A549 treated with RU486 at 1 μM for 4 hours (cell line): ENCODE measurements around the gene RNF40. TPM values are rescaled to one million over a fixed set of nuclear protein-coding genes. Genes with fewer than 3 reads are reported as not detected.

Experiments
- total RNA-seq: library from RNA; stranded (reverse); fragments of 200-300 nt; extraction: Qiagen RNA extraction; gene quantifications from 5 replicates; pipeline ENCODE4 v1.2.3, GENCODE V29; 2022; ENCODE audit warnings: low read depth

The RNF40 gene
- 67.9 to 91.6 TPM (median 78.8 TPM) in 5 replicates for total RNA-seq

DNA sequence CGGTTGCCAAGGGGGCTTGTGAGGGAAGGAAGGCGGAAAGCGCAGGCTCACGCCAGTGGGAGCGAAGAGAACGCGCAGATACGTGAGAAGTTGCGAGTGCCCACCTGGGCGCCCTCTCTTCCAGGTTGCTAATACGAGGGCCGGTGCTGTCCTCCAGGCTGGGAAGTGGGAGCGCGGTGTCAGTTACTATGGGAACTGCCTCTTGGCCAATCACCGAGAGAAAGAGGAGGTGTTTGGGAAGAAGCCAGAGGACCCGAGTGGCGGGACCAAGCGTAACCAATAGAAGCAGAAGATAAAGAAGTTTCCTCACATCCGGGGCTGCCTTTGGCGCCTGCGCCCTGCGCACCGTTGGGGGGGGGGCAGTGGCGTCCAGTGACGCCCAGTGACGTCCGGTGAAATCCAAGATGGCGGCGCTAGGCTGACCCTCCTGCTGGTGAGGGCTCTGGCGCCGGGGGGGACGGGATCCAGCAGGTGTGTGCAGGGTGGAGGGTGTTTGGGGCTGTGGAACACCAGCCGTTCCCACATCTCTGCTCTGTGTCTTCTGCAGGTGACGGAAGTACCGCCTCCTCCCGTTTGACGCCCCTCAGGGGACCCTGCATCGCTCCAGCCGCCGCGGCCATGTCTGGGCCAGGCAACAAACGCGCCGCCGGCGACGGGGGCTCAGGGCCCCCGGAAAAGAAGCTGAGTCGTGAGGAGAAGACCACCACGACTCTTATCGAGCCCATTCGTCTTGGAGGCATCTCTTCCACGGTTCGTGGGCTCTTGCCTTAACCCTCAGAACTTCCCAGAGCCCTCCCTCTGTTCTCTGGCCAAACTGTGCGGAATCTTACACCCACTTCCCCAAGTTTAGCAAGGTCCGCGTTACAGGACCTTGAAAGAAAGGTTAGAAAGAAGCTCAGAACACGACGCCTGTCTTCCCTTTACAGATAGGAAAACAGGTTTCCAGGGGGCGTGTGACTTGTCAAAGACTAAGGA is at the start of gene RNF40, which contains the start of gene CFAP119:
RNF40 (plus strand) TSS at position 395 of the 975 bp plus-strand sequence; CDS start at position 619, 224 bp downstream.
CFAP119 (minus strand) TSS at position 135 of the 975 bp plus-strand sequence. CDS start 314 bp downstream, outside the sequence.

DNA sequence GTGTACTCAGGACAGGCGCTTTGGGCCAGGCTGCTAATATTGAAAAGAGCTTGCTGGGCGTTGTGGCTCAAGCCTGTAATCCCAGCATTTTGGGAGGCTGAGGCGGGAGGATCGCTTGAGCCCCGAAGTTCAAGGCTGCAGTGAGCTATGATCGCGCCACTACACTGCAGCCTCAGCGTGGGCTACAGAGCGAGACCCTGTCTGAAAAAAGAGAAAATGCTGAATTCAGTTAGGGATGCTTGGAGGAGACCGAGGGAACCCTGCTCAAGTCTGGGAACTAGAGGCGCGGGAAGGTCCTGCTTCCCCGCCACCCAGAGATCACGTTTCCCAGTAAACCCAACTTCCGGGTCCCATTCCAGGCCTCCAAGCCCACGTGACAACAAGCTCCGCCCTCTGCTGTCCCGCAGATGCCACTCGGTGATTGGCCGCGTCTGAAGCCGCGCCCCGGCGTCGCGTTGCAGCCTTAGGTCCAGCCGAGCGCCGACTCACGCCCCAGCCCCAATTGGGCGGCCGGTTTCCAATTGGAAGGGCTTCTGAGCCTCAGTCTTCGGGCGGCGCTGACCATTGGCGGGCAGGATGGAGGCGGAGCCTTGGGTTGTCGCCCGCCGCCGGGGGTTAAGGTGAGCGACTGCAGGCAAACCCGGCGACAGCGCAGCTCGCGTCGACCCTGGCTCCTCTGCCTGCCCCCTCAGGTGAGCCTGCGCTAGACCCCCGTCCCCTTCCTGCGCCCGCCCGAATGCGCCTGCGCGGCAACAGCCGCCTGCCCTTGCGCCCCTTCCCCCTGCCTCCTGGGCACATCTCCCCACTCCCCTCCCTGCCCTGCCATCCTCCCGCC is 14.1 kb upstream of the RNF40 start, which contains the start of gene PHKG2:
PHKG2 (plus strand) TSS at position 627 of the 835 bp plus-strand sequence. CDS start 396 bp downstream, outside the sequence.

DNA sequence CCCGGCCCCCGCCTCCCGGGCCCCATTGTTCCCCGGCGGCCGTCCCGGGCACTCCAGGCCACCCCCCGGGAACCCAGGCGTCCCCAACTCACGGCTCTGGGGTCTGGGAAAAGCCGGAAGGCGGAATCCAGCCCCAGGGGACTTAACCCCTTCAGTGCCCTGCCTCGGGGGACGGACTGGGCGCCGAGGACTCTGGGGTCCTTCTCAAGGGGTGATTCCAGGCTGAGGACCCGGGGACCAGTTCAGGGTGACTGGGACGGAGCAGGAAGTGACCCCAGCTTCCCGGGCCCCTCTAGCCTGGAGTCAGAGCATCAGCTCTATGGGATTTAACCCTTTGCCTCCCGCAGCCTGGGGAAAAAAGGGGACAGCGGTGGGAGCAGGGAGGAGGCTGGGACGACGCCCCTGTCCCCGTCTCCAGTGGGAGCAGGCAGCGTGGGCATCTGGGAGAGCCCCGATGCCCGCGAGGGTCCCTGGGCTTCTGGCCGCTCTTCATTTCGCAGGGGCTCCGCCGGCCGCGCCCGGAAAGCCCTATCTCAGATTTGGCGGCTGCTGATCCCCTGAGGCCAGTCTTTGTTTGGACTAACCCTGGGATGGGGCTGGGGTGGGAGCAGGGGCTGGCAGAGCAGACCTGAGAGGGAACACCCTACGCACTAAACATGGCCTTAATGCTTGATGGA is 25.0 kb downstream of the RNF40 start, which contains the start of gene ZNF629:
ZNF629 (minus strand) TSS at position 270 of the 677 bp plus-strand sequence. CDS start 2,723 bp downstream, outside the sequence.

Other genes with a start within 250 kb of the RNF40 start
- gene ZNF768, start 235.8 kb upstream of the RNF40 start, total RNA-seq, result 35.1 to 46.6 TPM (median 45.4 TPM) in 5 replicates
- 2.5 to 4.4 TPM (median 4.0 TPM) in 5 replicates for gene ZNF747, start 227.5 kb upstream of the RNF40 start, total RNA-seq
- gene ZNF764, start 203.9 kb upstream of the RNF40 start, total RNA-seq, result 4.3 to 6.6 TPM (median 5.5 TPM) in 5 replicates
- gene ZNF688, start 190.6 kb upstream of the RNF40 start, total RNA-seq, result 5.2 to 7.9 TPM (median 7.3 TPM) in 5 replicates
- gene ZNF785, start 176.6 kb upstream of the RNF40 start, total RNA-seq, result not detected in 5 replicates
- gene ZNF689, start 151.9 kb upstream of the RNF40 start, total RNA-seq, result 7.6 to 9.1 TPM (median 8.3 TPM) in 5 replicates
- 18.1 to 25.2 TPM (median 24.3 TPM) in 5 replicates for gene PRR14, start 111.4 kb upstream of the RNF40 start, total RNA-seq
- gene FBRS, start 103.9 kb upstream of the RNF40 start, total RNA-seq, result 29.2 to 47.0 TPM (median 41.2 TPM) in 5 replicates
- 9.9 to 28.4 TPM (median 21.7 TPM) in 5 replicates for gene SRCAP, start 63.2 kb upstream of the RNF40 start, total RNA-seq
- 16.5 to 27.8 TPM (median 22.1 TPM) in 5 replicates for gene PHKG2, start 13.9 kb upstream of the RNF40 start, total RNA-seq
- gene CFAP119, start 260 bp upstream of the RNF40 start, total RNA-seq, result 6.2 to 9.6 TPM (median 6.7 TPM) in 5 replicates
- 15.7 to 19.3 TPM (median 17.4 TPM) in 5 replicates for gene ZNF629, start 24.9 kb downstream of the RNF40 start, total RNA-seq
- 26.5 to 41.9 TPM (median 38.4 TPM) in 5 replicates for gene BCL7C, start 131.8 kb downstream of the RNF40 start, total RNA-seq
- 0.08 to 0.23 TPM (median 0.16 TPM) in 4 of 5 replicates, not detected in the other for gene CTF1, start 134.3 kb downstream of the RNF40 start, total RNA-seq
- 11.6 to 23.8 TPM (median 19.2 TPM) in 5 replicates for gene FBXL19, start 161.2 kb downstream of the RNF40 start, total RNA-seq
- 9.1 to 16.9 TPM (median 13.9 TPM) in 5 replicates for gene ORAI3, start 186.7 kb downstream of the RNF40 start, total RNA-seq
- 16.7 to 23.8 TPM (median 21.6 TPM) in 5 replicates for gene SETD1A, start 195.4 kb downstream of the RNF40 start, total RNA-seq
- 11.4 to 17.0 TPM (median 13.8 TPM) in 5 replicates for gene HSD3B7, start 222.9 kb downstream of the RNF40 start, total RNA-seq
- 1.5 to 2.1 TPM (median 1.5 TPM) in 5 replicates for gene STX1B, start 248.3 kb downstream of the RNF40 start, total RNA-seq